ENCODE measurements around the gene NFASC. TPM values are rescaled to one million over a fixed set of nuclear protein-coding genes. Genes with fewer than 3 reads are reported as not detected.

NFASC gene
- total and polyA plus RNA-seq, 9 of the 15 experiments (the other 6 are each of a cell fraction or from before 2014, with no cell fraction given), result 0.03 to 0.16 (median 0.06) TPM; not detected in 6

DNA sequence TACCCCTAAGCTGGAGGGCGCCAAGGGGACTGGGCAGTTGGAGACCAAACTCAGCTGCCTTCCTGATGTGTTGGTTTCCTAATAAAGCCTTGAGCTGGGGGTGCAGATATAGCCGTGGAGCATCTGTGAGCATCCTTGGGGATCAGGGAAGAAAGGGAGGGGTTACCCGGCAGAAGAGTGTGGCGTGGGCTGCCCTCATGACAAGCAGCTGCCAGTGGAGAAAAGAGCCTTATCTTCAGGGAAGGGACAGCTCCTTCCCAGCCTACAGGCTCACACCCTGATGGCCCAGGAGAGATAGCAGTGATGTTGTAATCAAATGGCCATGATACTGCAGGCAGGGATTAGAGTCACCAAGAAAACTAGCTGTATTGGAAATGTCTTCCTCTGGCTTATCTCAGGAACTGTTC, 10.8 kb upstream of the NFASC start (continued):
- TF ChIP-seq, protein P1, sequence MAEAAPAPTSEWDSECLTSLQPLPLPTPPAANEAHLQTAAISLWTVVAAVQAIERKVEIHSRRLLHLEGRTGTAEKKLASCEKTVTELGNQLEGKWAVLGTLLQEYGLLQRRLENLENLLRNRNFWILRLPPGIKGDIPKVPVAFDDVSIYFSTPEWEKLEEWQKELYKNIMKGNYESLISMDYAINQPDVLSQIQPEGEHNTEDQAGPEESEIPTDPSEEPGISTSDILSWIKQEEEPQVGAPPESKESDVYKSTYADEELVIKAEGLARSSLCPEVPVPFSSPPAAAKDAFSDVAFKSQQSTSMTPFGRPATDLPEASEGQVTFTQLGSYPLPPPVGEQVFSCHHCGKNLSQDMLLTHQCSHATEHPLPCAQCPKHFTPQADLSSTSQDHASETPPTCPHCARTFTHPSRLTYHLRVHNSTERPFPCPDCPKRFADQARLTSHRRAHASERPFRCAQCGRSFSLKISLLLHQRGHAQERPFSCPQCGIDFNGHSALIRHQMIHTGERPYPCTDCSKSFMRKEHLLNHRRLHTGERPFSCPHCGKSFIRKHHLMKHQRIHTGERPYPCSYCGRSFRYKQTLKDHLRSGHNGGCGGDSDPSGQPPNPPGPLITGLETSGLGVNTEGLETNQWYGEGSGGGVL (CRISPR knock-in tag; IDR thresholded peaks at IDR 0.05), result no peak
- peak in 1 of 2 experiments; percentile 84; a peak in 2 of 4 replicates for TF ChIP-seq TRIM24 (IDR thresholded peaks at IDR 0.05)
- TF ChIP-seq, protein P2, sequence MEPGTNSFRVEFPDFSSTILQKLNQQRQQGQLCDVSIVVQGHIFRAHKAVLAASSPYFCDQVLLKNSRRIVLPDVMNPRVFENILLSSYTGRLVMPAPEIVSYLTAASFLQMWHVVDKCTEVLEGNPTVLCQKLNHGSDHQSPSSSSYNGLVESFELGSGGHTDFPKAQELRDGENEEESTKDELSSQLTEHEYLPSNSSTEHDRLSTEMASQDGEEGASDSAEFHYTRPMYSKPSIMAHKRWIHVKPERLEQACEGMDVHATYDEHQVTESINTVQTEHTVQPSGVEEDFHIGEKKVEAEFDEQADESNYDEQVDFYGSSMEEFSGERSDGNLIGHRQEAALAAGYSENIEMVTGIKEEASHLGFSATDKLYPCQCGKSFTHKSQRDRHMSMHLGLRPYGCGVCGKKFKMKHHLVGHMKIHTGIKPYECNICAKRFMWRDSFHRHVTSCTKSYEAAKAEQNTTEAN (CRISPR knock-in tag; IDR thresholded peaks at IDR 0.05), result no peak
- TF ChIP-seq FOXJ2 (tag; IDR thresholded peaks at IDR 0.05), result no peak
- peak; percentile 54 for TF ChIP-seq CREM (IDR thresholded peaks at IDR 0.05; ENCODE audit: low read depth)
- no peak for TF ChIP-seq FOXK1 (CRISPR knock-in tag; IDR thresholded peaks at IDR 0.05; ENCODE audit: borderline replicate concordance)
- TF ChIP-seq, protein P3, sequence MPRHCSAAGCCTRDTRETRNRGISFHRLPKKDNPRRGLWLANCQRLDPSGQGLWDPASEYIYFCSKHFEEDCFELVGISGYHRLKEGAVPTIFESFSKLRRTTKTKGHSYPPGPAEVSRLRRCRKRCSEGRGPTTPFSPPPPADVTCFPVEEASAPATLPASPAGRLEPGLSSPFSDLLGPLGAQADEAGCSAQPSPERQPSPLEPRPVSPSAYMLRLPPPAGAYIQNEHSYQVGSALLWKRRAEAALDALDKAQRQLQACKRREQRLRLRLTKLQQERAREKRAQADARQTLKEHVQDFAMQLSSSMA (CRISPR knock-in tag; IDR thresholded peaks at IDR 0.05), result no peak
- TF ChIP-seq, protein P4, sequence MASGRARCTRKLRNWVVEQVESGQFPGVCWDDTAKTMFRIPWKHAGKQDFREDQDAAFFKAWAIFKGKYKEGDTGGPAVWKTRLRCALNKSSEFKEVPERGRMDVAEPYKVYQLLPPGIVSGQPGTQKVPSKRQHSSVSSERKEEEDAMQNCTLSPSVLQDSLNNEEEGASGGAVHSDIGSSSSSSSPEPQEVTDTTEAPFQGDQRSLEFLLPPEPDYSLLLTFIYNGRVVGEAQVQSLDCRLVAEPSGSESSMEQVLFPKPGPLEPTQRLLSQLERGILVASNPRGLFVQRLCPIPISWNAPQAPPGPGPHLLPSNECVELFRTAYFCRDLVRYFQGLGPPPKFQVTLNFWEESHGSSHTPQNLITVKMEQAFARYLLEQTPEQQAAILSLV (tag; IDR thresholded peaks at IDR 0.05), result peak; percentile 39; the same call in 1 of the 2 replicates
- TF ChIP-seq, protein P5, sequence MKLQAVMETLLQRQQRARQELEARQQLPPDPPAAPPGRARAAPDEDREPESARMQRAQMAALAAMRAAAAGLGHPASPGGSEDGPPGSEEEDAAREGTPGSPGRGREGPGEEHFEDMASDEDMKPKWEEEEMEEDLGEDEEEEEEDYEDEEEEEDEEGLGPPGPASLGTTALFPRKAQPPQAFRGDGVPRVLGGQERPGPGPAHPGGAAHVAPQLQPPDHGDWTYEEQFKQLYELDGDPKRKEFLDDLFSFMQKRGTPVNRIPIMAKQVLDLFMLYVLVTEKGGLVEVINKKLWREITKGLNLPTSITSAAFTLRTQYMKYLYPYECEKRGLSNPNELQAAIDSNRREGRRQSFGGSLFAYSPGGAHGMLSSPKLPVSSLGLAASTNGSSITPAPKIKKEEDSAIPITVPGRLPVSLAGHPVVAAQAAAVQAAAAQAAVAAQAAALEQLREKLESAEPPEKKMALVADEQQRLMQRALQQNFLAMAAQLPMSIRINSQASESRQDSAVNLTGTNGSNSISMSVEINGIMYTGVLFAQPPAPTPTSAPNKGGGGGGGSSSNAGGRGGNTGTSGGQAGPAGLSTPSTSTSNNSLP (IDR thresholded peaks at IDR 0.05; ENCODE audit: borderline replicate concordance, low read depth, low read length), result no peak
- no peak for TF ChIP-seq CHCHD3 (CRISPR knock-in tag; IDR thresholded peaks at IDR 0.05)
- TF ChIP-seq ATF1 (CRISPR knock-in tag; IDR thresholded peaks at IDR 0.05), result no peak
- TF ChIP-seq ATF1 (tag; IDR thresholded peaks at IDR 0.05), result peak; percentile 50
- no peak for TF ChIP-seq SIX5 (IDR thresholded peaks at IDR 0.05; ENCODE audit: borderline replicate concordance in 1 of 2, insufficient read depth in 1 of 2, low read depth in 1 of 2, low read length in 2 of 2)
- peak; percentile 60; the same call in 1 of the 2 replicates for TF ChIP-seq SMAD3 (CRISPR knock-in tag; conservative IDR thresholded peaks at IDR 0.05)
- TF ChIP-seq, protein P6, sequence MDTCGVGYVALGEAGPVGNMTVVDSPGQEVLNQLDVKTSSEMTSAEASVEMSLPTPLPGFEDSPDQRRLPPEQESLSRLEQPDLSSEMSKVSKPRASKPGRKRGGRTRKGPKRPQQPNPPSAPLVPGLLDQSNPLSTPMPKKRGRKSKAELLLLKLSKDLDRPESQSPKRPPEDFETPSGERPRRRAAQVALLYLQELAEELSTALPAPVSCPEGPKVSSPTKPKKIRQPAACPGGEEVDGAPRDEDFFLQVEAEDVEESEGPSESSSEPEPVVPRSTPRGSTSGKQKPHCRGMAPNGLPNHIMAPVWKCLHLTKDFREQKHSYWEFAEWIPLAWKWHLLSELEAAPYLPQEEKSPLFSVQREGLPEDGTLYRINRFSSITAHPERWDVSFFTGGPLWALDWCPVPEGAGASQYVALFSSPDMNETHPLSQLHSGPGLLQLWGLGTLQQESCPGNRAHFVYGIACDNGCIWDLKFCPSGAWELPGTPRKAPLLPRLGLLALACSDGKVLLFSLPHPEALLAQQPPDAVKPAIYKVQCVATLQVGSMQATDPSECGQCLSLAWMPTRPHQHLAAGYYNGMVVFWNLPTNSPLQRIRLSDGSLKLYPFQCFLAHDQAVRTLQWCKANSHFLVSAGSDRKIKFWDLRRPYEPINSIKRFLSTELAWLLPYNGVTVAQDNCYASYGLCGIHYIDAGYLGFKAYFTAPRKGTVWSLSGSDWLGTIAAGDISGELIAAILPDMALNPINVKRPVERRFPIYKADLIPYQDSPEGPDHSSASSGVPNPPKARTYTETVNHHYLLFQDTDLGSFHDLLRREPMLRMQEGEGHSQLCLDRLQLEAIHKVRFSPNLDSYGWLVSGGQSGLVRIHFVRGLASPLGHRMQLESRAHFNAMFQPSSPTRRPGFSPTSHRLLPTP (IDR thresholded peaks at IDR 0.05; ENCODE audit: borderline replicate concordance, extremely low read depth, insufficient read length), result no peak
- TF ChIP-seq ESRRB (CRISPR knock-in tag; IDR thresholded peaks at IDR 0.05; ENCODE audit: borderline replicate concordance), result no peak

Data from K562 (cell line).